Measurements from ENCODE around the gene SNX14. TPM values are rescaled to one million over a fixed set of nuclear protein-coding genes. Genes with fewer than 3 reads are reported as not detected.

SNX14 gene
- total RNA-seq, 4 donors from 2014 or later = 91.2 to 123 (median 103) TPM

DNA sequence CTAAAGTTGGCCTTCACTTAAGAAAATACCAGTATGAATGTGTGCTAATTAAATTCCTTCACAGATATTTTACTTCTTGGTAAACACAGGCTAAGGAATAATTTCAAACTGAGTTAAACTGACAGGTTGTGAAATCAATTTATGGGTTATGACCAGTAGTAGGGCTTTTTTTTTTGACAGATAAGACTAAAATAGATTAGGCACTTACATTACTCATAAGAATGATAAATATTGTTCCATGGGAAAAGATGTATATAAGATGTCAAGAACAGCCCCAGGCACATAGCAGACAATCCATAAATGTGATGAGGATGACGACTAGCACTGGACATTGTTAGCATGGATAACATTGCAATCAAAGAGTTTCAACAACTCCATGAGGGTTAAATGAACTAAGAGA, 120.9 kb downstream of the SNX14 start:
- Histone ChIP-seq H3K9me3 (no peaks in the 10 kb centered on the region), H3K4me1 (no peaks in the 10 kb centered on the region), H3K4me3 (no peak overlapping the region), H3K27ac (no peak overlapping the region), H3K36me3 (peaks cover 0 to 11% (median 0%) of the 10 kb centered on the region in 3 donors), H3K27me3 (no peaks in the 10 kb centered on the region)
- no peak for DNase-seq
- TF ChIP-seq, protein P1, sequence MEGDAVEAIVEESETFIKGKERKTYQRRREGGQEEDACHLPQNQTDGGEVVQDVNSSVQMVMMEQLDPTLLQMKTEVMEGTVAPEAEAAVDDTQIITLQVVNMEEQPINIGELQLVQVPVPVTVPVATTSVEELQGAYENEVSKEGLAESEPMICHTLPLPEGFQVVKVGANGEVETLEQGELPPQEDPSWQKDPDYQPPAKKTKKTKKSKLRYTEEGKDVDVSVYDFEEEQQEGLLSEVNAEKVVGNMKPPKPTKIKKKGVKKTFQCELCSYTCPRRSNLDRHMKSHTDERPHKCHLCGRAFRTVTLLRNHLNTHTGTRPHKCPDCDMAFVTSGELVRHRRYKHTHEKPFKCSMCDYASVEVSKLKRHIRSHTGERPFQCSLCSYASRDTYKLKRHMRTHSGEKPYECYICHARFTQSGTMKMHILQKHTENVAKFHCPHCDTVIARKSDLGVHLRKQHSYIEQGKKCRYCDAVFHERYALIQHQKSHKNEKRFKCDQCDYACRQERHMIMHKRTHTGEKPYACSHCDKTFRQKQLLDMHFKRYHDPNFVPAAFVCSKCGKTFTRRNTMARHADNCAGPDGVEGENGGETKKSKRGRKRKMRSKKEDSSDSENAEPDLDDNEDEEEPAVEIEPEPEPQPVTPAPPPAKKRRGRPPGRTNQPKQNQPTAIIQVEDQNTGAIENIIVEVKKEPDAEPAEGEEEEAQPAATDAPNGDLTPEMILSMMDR (IDR thresholded peaks at IDR 0.05) = no peak
- TF ChIP-seq POLR2A (IDR thresholded peaks at IDR 0.05) = no peak

GRCh38 chr6:85470023-85470410, 123.6 kb downstream of the SNX14 start:
- no peaks in the 10 kb centered on the region for H3K27me3 ChIP-seq
- H3K4me3 ChIP-seq = no peak overlapping the region
- no peak for DNase-seq
- no peaks in the 10 kb centered on the region for H3K9me3 ChIP-seq
- H3K36me3 ChIP-seq = peaks cover 0 to 4% (median 0%) of the 10 kb centered on the region in 3 donors
- H3K27ac ChIP-seq = no peak overlapping the region
- no peaks in the 10 kb centered on the region for H3K4me1 ChIP-seq
- TF ChIP-seq, protein P1 (IDR thresholded peaks at IDR 0.05) = no peak
- TF ChIP-seq POLR2A (IDR thresholded peaks at IDR 0.05) = no peak

GRCh38 chr6:85469276-85470022, 124.2 kb downstream of the SNX14 start:
- DNase-seq = no peak
- TF ChIP-seq, protein P1 (IDR thresholded peaks at IDR 0.05) = no peak
- no peak for TF ChIP-seq POLR2A (IDR thresholded peaks at IDR 0.05)
- no peaks in the 10 kb centered on the region for H3K9me3 ChIP-seq
- no peak overlapping the region for H3K27ac ChIP-seq
- H3K27me3 ChIP-seq = no peaks in the 10 kb centered on the region
- no peak overlapping the region for H3K4me3 ChIP-seq
- peaks cover 0 to 4% (median 0%) of the 10 kb centered on the region in 4 donors for H3K4me1 ChIP-seq
- H3K36me3 ChIP-seq = peaks cover 0 to 4% (median 0%) of the 10 kb centered on the region in 3 donors

DNA sequence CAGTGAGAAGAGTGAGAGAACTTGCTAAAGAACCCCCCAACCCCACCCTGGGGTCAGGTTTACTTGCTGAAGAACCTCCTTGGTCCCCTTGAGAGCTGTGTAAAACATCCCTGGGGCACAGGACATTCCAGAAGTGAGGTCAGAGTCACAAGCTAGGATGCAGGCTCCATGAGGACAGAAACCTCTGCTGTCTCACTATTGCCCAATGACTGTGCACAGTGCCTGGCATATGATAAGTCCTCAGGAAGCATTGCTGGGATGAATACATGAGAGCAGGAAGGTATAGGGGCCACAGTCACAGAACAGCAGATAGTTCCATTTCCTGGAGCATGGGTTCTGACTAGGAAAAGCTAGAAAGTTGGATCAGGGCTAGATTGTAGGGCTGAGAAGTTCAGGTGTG, 125.3 kb downstream of the SNX14 start:
- peaks cover 0 to 4% (median 0%) of the 10 kb centered on the region in 3 donors for H3K36me3 ChIP-seq
- no peaks in the 10 kb centered on the region for H3K27me3 ChIP-seq
- H3K9me3 ChIP-seq = no peaks in the 10 kb centered on the region
- H3K4me3 ChIP-seq = no peak overlapping the region
- no peak for DNase-seq
- no peak overlapping the region for H3K27ac ChIP-seq
- H3K4me1 ChIP-seq = peaks cover 0 to 4% (median 0%) of the 10 kb centered on the region in 4 donors
- TF ChIP-seq, protein P1 (IDR thresholded peaks at IDR 0.05) = no peak
- no peak for TF ChIP-seq POLR2A (IDR thresholded peaks at IDR 0.05)

- TF ChIP-seq POLR2A (IDR thresholded peaks at IDR 0.05) = no peak
- Histone ChIP-seq H3K9me3 (no peaks in the 10 kb centered on the region), H3K4me3 (no peak overlapping the region), H3K4me1 (peaks cover 0 to 16% (median 8%) of the 10 kb centered on the region in 4 donors), H3K27me3 (no peaks in the 10 kb centered on the region), H3K27ac (no peak overlapping the region), H3K36me3 (peaks cover 0 to 4% (median 0%) of the 10 kb centered on the region in 3 donors)
- DNase-seq = no peak
Measured at GRCh38 chr6:85465762-85466161, 127.9 kb downstream of the SNX14 start.

DNA sequence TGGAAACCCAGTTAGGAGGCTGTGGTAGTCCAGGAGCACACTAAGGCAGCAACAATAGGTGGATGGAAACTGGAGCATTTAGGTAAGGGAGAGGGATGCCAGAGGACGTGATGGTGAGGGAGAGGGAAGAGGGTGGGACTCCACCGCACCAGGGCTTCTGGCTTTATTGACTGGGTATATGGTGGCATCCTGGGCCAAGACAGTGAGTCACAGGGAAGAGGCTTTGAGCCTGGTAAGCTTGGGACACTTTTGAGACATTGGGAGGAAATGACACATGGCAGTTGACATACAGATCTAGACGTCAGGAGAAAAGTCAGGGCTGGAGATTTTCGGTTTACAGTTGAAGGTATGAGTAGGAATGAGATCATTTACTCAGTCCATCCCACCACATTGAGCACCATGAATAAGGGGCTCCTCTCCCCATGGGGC, 128.9 kb downstream of the SNX14 start:
- Histone ChIP-seq H3K4me1 (peaks cover 0 to 21% (median 8%) of the 10 kb centered on the region in 4 donors), H3K36me3 (peaks cover 0 to 4% (median 0%) of the 10 kb centered on the region in 3 donors), H3K9me3 (no peaks in the 10 kb centered on the region), H3K4me3 (no peak overlapping the region), H3K27ac (no peak overlapping the region), H3K27me3 (no peaks in the 10 kb centered on the region)
- TF ChIP-seq, protein P1 (IDR thresholded peaks at IDR 0.05) = no peak
- no peak for TF ChIP-seq POLR2A (IDR thresholded peaks at IDR 0.05)
- DNase-seq = no peak

All from Peyer's patch (tissue), 4 donors.